Esophagus squamous epithelium (tissue), 4 donors: ENCODE data around the gene SLC35F4.

ENCODE experiments used
- POLR2A ChIP-seq, 4 donors: fragments of 450-650 bp; IDR thresholded peaks; one replicate each; pipeline ENCODE4 v1.6.1; 2017; ENCODE audit warnings: antibody characterized with exemption in 4 of 4, mild to moderate bottlenecking in 4 of 4, moderate library complexity in 3 of 4
- TF ChIP-seq, protein P1 (sequence below), 6 experiments: fragments of 450-650 bp in 4 of 6; fragments of 200-600 bp in 2 of 6; sonication (generic) in 2 of 6; IDR thresholded peaks; one replicate each; pipeline ENCODE4 v1.5.1; 2016 to 2019; ENCODE audit warnings: antibody characterized with exemption in 6 of 6, mild to moderate bottlenecking in 4 of 6, moderate library complexity in 4 of 6

GRCh38 chr14:57712698-57713097 is 153.2 kb downstream of the SLC35F4 start:
- TF ChIP-seq POLR2A (IDR thresholded peaks at IDR 0.05): no peak
- TF ChIP-seq, protein P1, sequence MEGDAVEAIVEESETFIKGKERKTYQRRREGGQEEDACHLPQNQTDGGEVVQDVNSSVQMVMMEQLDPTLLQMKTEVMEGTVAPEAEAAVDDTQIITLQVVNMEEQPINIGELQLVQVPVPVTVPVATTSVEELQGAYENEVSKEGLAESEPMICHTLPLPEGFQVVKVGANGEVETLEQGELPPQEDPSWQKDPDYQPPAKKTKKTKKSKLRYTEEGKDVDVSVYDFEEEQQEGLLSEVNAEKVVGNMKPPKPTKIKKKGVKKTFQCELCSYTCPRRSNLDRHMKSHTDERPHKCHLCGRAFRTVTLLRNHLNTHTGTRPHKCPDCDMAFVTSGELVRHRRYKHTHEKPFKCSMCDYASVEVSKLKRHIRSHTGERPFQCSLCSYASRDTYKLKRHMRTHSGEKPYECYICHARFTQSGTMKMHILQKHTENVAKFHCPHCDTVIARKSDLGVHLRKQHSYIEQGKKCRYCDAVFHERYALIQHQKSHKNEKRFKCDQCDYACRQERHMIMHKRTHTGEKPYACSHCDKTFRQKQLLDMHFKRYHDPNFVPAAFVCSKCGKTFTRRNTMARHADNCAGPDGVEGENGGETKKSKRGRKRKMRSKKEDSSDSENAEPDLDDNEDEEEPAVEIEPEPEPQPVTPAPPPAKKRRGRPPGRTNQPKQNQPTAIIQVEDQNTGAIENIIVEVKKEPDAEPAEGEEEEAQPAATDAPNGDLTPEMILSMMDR (IDR thresholded peaks at IDR 0.05): no peak
